ENCODE results near the gene HSD3B2. TPM values are rescaled to one million over a fixed set of nuclear protein-coding genes. Genes with fewer than 3 reads are reported as not detected.

HSD3B2 gene
- total and polyA plus RNA-seq, 7 donors: 5.4 TPM; not detected in 6

DNA sequence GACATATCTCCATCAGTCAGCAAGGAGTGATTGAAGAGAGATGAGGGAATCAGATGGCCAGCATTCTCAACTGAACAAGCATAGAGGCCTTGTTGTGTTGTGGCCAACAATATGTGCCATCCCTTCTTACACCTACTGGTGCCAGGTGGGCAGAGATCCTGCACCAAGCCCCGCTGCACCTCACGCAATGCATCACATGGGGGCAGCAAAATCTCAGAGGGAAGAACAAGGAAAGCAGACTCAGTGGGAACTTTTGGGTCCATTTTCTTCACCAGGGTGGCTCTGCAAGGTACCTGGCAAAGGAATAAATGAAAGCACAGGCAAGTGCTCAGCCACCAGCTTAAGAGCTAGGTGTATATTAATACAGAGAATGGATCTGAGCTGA is 33.2 kb downstream of the HSD3B2 start:
- DNase-seq (no peak), ATAC-seq (no peak)
- Histone ChIP-seq H3K27ac (no peak overlapping the region), H3K4me1 (no peaks in the 10 kb centered on the region), H3K27me3 (ENCODE audit: insufficient read depth in 3 of 3, low read length in 2 of 3) (no peaks in the 10 kb centered on the region), H3K9me3 (no peaks in the 10 kb centered on the region), H3K36me3 (ENCODE audit: insufficient read depth in 1 of 2, low read depth in 1 of 2) (no peaks in the 10 kb centered on the region), H3K4me3 (no peak overlapping the region)
- 73 to 81% (median 76%) methylated on average over 2 of the region's 2 CpGs for WGBS, 3 donors
- TF ChIP-seq, protein P1, sequence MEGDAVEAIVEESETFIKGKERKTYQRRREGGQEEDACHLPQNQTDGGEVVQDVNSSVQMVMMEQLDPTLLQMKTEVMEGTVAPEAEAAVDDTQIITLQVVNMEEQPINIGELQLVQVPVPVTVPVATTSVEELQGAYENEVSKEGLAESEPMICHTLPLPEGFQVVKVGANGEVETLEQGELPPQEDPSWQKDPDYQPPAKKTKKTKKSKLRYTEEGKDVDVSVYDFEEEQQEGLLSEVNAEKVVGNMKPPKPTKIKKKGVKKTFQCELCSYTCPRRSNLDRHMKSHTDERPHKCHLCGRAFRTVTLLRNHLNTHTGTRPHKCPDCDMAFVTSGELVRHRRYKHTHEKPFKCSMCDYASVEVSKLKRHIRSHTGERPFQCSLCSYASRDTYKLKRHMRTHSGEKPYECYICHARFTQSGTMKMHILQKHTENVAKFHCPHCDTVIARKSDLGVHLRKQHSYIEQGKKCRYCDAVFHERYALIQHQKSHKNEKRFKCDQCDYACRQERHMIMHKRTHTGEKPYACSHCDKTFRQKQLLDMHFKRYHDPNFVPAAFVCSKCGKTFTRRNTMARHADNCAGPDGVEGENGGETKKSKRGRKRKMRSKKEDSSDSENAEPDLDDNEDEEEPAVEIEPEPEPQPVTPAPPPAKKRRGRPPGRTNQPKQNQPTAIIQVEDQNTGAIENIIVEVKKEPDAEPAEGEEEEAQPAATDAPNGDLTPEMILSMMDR (IDR thresholded peaks at IDR 0.05): no peak
- intact Hi-C loops (cut with DNase I): no loop called here

- WGBS, 3 donors: 67 to 81% (median 76%) methylated on average over 8 of the region's 8 CpGs
- TF ChIP-seq, protein P1 (IDR thresholded peaks at IDR 0.05): no peak
- no peak for DNase-seq
- no peaks in the 10 kb centered on the region for H3K4me1 ChIP-seq
- intact Hi-C loops (cut with DNase I): no loop called here
- H3K9me3 ChIP-seq: no peaks in the 10 kb centered on the region
- no peak for ATAC-seq
- no peaks in the 10 kb centered on the region for H3K27me3 ChIP-seq (ENCODE audit: insufficient read depth in 3 of 3, low read length in 2 of 3)
- H3K27ac ChIP-seq: no peak overlapping the region
- H3K36me3 ChIP-seq (ENCODE audit: insufficient read depth in 1 of 2, low read depth in 1 of 2): no peaks in the 10 kb centered on the region
- H3K4me3 ChIP-seq: no peak overlapping the region
These were observed 35.0 kb downstream of the HSD3B2 start for GRCh38 chr1:119449971-119450370.

DNA sequence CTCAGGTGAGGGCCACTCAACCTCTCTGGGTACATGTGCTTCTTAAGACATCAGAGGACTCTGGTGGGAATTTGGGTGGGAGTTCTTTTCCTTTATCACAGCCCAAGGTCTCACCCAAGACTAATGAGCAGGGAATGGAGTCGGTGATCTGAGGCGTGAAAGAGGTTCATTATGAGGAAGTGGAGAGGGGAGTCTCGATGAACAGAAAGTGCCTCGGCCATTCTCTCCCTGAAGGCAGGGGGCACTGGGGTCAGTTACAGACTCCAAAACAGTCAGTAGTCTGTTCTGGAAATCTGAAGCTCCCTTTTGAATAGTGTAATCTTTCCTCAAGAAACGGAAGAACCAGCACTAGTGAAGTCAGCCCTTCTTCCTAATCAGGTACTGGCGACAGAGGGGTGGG is 36.2 kb downstream of the HSD3B2 start:
- TF ChIP-seq, protein P1 (IDR thresholded peaks at IDR 0.05): no peak
- WGBS, 3 donors: 76 to 79% (median 77%) methylated on average over 6 of the region's 6 CpGs

DNA sequence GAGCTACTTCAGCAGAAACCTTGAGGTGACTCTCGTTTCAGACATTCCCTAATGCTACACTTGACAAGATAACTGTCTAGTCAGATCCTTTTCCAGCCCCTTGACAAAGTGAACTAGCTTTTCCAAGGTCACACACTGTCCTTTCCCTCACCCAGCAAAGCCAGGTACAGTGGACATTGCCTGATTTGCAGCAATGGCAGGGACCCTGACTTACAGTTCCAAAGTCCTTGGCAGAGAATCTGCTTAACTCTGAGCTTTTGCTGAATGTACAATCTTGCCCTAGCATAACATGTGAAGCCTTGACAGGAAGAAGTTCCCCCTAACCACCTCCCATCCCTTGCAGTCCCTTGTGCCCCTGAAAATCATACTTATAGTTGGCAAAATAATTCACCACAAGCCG is 37.1 kb downstream of the HSD3B2 start:
- H3K27ac ChIP-seq: no peak overlapping the region
- H3K27me3 ChIP-seq (ENCODE audit: insufficient read depth in 3 of 3, low read length in 2 of 3): no peaks in the 10 kb centered on the region
- no peak for DNase-seq
- WGBS, 3 donors: 56 to 66% (median 60%) methylated on average over 2 of the region's 2 CpGs
- no peaks in the 10 kb centered on the region for H3K4me1 ChIP-seq
- no peak overlapping the region for H3K4me3 ChIP-seq
- no peaks in the 10 kb centered on the region for H3K9me3 ChIP-seq
- TF ChIP-seq, protein P1 (IDR thresholded peaks at IDR 0.05): no peak
- ATAC-seq: no peak
- no peaks in the 10 kb centered on the region for H3K36me3 ChIP-seq (ENCODE audit: insufficient read depth in 1 of 2, low read depth in 1 of 2)
- intact Hi-C loops (cut with DNase I): no loop called here

More for the DNA sequence above, 36.2 kb downstream of the HSD3B2 start:
- Histone ChIP-seq H3K27me3 (ENCODE audit: insufficient read depth in 3 of 3, low read length in 2 of 3) (no peaks in the 10 kb centered on the region), H3K4me3 (no peak overlapping the region), H3K36me3 (ENCODE audit: insufficient read depth in 1 of 2, low read depth in 1 of 2) (no peaks in the 10 kb centered on the region), H3K9me3 (no peaks in the 10 kb centered on the region), H3K4me1 (no peaks in the 10 kb centered on the region), H3K27ac (no peak overlapping the region)
- no peak for ATAC-seq
- intact Hi-C loops (cut with DNase I): no loop called here
- no peak for DNase-seq

DNA sequence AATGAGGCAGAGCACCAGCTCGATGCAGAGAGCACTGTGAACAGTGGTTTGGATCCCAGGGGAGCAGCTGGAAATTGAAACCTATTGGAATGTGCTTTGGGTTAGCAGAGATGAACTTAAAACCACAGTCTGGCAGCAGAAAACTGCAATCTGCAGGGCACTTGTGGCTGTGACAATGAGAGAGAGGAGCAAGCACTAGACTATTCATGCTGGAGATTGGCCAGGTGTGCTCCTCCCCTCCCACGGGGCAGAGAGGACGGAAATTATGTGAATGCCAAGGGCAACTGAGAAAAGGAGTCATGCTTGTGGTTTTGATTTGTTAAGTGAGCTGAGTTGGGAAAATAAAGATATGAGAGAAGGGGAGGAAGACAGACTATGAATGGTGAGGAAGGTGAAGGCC is 38.1 kb downstream of the HSD3B2 start:
- Histone ChIP-seq H3K27ac (no peak overlapping the region), H3K4me3 (no peak overlapping the region), H3K4me1 (no peaks in the 10 kb centered on the region), H3K36me3 (ENCODE audit: insufficient read depth in 1 of 2, low read depth in 1 of 2) (no peaks in the 10 kb centered on the region), H3K27me3 (ENCODE audit: insufficient read depth in 3 of 3, low read length in 2 of 3) (no peaks in the 10 kb centered on the region), H3K9me3 (no peaks in the 10 kb centered on the region)
- TF ChIP-seq, protein P1 (IDR thresholded peaks at IDR 0.05): no peak
- WGBS, 3 donors: 21 to 26% (median 26%) methylated on average over 3 of the region's 3 CpGs
- ATAC-seq: no peak
- intact Hi-C loops (cut with DNase I): no loop called here
- peak in 1 of 2 donors; percentile 23 for DNase-seq

Data from psoas muscle (tissue), 8 donors.